ENCODE measurements around the gene COX7A2L. TPM values are rescaled to one million over a fixed set of nuclear protein-coding genes. Genes with fewer than 3 reads are reported as not detected.

The COX7A2L gene
- total RNA-seq, 1 donor from 2014 or later: 95.5 TPM

DNA sequence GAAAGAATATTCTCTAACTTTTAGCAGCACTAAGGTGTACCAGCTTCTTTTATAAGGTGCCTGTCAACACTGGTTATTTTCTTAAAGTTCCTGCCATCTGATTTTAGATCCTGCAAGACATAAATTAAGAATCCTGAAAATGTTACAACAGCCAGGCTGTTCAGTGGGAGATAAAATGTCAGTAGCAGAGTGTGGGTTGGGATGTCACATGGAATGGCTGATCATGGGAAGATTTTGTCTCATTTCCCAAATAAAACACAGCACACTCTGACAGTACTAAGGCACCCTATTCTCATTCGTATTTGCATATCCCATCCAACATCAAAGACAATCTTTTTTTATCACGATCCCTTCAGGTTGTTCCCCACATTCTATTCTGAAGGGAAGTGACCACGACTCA is 2.4 kb upstream of the COX7A2L start:
- Mint-ChIP-seq H3K4me1 (ENCODE audit: unreplicated experiment) (peaks cover 22% of the 10 kb centered on the region), H3K36me3 (no peaks in the 10 kb centered on the region), H3K9me3 (no peaks in the 10 kb centered on the region), H3K4me3 (no peak overlapping the region), H3K27ac (no peak overlapping the region), H3K27me3 (peaks cover 6% of the 10 kb centered on the region)
- TF ChIP-seq, protein P1, sequence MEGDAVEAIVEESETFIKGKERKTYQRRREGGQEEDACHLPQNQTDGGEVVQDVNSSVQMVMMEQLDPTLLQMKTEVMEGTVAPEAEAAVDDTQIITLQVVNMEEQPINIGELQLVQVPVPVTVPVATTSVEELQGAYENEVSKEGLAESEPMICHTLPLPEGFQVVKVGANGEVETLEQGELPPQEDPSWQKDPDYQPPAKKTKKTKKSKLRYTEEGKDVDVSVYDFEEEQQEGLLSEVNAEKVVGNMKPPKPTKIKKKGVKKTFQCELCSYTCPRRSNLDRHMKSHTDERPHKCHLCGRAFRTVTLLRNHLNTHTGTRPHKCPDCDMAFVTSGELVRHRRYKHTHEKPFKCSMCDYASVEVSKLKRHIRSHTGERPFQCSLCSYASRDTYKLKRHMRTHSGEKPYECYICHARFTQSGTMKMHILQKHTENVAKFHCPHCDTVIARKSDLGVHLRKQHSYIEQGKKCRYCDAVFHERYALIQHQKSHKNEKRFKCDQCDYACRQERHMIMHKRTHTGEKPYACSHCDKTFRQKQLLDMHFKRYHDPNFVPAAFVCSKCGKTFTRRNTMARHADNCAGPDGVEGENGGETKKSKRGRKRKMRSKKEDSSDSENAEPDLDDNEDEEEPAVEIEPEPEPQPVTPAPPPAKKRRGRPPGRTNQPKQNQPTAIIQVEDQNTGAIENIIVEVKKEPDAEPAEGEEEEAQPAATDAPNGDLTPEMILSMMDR (conservative IDR thresholded peaks at IDR 0.05): no peak
- no peak for DNase-seq (ENCODE audit: extremely low spot score, unreplicated experiment)

DNA sequence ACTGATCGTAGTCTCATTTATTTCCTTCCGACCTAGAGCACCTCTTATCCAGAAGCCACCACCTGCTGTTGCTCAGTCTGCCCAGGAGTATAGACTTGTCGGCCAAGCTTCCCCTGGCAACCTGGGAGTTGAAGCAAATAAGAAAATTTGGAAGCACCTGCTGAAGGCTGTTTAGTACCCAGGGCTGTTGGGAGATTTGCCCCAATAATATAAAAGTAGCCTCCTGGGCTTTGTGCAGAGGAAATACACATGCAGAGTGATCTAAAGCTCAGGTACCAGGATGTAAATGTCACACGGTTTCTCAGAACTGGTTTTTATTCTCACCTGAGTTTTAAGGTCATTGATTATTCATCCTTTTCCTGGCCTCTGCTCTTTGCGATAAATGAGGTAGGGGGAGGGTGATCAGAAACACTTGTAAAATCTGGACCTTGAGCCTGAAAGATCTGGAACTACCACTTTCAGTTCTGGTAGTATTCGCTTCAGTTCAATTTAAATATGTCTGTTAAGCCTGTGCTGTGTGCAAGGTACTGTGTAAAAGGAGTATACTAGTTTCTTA is 789 bp upstream of the COX7A2L start:
- H3K36me3 Mint-ChIP-seq: no peaks in the 10 kb centered on the region
- H3K27ac Mint-ChIP-seq: peak overlapping the region; percentile 99
- DNase-seq (ENCODE audit: extremely low spot score, unreplicated experiment): no peak
- no peaks in the 10 kb centered on the region for H3K9me3 Mint-ChIP-seq
- peaks cover 3% of the 10 kb centered on the region for H3K27me3 Mint-ChIP-seq
- H3K4me3 Mint-ChIP-seq: peak overlapping the region; percentile 92
- TF ChIP-seq, protein P1 (conservative IDR thresholded peaks at IDR 0.05): peak; percentile 0
- H3K4me1 Mint-ChIP-seq (ENCODE audit: unreplicated experiment): peaks cover 28% of the 10 kb centered on the region

DNA sequence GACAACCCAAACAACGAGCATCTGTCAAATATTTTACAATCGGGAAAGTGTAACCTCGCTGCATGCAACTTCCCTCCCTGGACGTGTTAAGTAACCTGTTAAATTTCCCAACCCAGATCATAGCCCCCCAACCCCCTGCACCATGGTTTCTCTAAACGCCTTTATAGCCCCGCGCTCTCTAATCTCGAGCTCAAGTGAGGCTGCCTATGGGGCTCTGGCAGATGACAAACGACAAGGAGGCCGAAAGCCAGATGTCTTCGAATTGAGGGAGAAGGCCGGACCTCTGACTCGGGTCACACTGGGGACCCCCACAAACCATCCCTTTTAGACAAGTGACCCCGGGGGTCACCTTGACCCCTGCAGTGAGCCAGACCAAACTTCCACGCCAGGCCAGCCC is 526 bp downstream of the COX7A2L start:
- Mint-ChIP-seq H3K27me3 (peaks cover 3% of the 10 kb centered on the region), H3K4me1 (ENCODE audit: unreplicated experiment) (peaks cover 32% of the 10 kb centered on the region), H3K4me3 (peak overlapping the region; percentile 92), H3K27ac (peak overlapping the region; percentile 99), H3K36me3 (no peaks in the 10 kb centered on the region), H3K9me3 (no peaks in the 10 kb centered on the region)
- TF ChIP-seq, protein P1 (conservative IDR thresholded peaks at IDR 0.05): no peak
- no peak for DNase-seq (ENCODE audit: extremely low spot score, unreplicated experiment)

DNA sequence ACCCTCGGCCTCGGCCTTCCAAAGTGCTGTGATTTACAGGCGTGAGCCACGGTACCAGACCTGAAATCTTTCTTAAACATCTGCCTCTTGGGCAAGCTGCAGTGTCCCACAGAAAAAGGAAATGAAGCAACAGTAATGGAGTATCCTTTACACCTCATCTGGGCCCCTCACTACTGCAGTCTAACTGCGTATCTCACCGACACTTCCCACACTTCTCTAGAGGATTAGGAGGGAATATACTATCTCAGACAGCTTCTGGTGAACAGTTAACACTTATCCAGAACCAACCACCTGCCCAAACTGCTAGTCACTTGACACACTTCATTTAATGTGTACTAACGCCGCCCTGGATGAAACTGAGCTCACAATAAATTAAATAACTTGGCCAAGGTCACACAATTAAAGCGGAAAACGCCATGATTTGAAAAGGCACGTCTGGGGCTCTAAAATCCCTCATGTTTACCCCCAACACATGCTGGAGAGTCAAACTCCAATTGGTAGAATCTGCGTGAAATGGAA is 993 bp downstream of the COX7A2L start:
- no peaks in the 10 kb centered on the region for H3K9me3 Mint-ChIP-seq
- H3K27me3 Mint-ChIP-seq: peaks cover 3% of the 10 kb centered on the region
- no peak for DNase-seq (ENCODE audit: extremely low spot score, unreplicated experiment)
- peaks cover 32% of the 10 kb centered on the region for H3K4me1 Mint-ChIP-seq (ENCODE audit: unreplicated experiment)
- peak overlapping the region; percentile 99 for H3K27ac Mint-ChIP-seq
- peak overlapping the region; percentile 92 for H3K4me3 Mint-ChIP-seq
- no peaks in the 10 kb centered on the region for H3K36me3 Mint-ChIP-seq
- TF ChIP-seq, protein P1 (conservative IDR thresholded peaks at IDR 0.05): no peak

DNA sequence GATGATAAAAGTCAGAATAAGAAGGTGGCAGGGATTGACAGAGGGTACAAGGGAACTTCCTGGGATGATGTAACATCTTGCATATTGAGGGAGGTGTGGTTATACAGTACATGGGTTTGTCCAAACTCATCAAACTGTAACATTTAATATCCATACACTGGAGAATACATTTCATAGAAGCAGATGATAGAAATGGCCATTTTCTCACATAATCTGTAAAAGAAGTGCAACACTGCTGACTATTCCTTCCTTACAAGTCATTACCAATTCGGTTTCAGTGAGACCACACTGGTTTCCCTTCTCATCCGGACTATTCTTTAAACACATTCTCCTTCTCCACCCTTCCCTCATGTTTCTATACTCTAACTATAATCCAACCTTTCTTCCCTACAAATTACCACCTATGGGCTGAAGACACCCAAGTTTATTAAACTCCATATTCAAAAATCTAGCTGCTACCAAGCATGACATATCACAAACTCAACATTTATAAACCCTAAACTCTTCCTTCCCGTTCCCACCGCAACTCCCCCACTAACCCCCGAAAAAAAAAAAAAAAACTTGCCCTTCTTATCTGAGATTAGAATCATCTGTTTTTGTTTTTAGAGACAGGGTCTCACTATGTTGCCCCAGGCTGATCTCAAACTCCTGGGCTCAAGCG is 1.6 kb downstream of the COX7A2L start:
- Mint-ChIP-seq H3K36me3 (no peaks in the 10 kb centered on the region), H3K27ac (peak overlapping the region; percentile 99), H3K9me3 (no peaks in the 10 kb centered on the region), H3K4me1 (ENCODE audit: unreplicated experiment) (peaks cover 36% of the 10 kb centered on the region), H3K27me3 (peaks cover 3% of the 10 kb centered on the region), H3K4me3 (peak overlapping the region; percentile 92)
- no peak for DNase-seq (ENCODE audit: extremely low spot score, unreplicated experiment)
- TF ChIP-seq, protein P1 (conservative IDR thresholded peaks at IDR 0.05): no peak

All from type B pancreatic cell (in vitro differentiated cells).